Stimulated activated CD8-positive, alpha-beta memory T cell treated with anti-CD3 and anti-CD28 coated beads, Interleukin-4, amount 100 ng/mL, for 48 hours (primary cell): ENCODE measurements around the gene COL13A1.

Source experiments
- DNase-seq: peaks from one replicate; pipeline ENCODE4 v3.0.0-alpha.2; 2020

COL13A1 gene

GRCh38 chr10:69974551-69975155 is 172.9 kb downstream of the COL13A1 start:
- no peak for DNase-seq

GRCh38 chr10:69976795-69977546 is 175.3 kb downstream of the COL13A1 start:
- DNase-seq = no peak

GRCh38 chr10:69979174-69979573 is 177.5 kb downstream of the COL13A1 start:
- no peak for DNase-seq

- no peak for DNase-seq
These were observed 179.0 kb downstream of the COL13A1 start for GRCh38 chr10:69980672-69981071.

- DNase-seq = no peak
These were observed 186.4 kb downstream of the COL13A1 start for GRCh38 chr10:69988094-69988493.

GRCh38 chr10:69991151-69991550 is 189.4 kb downstream of the COL13A1 start:
- DNase-seq = no peak

- no peak for DNase-seq
These were observed 192.6 kb downstream of the COL13A1 start for GRCh38 chr10:69994262-69994661.

- DNase-seq = no peak
These were observed 194.9 kb downstream of the COL13A1 start for GRCh38 chr10:69996611-69997010.

- no peak for DNase-seq
These were observed 198.6 kb downstream of the COL13A1 start for GRCh38 chr10:70000262-70000661.

- no peak for DNase-seq
These were observed 205.6 kb downstream of the COL13A1 start for GRCh38 chr10:70007116-70007820.
